Fibroblast of lung (primary cell): Measurements from ENCODE around the gene ZNF862. TPM values are rescaled to one million over a fixed set of nuclear protein-coding genes. Genes with fewer than 3 reads are reported as not detected.

Source experiments
- DNase-seq, 2 donors: peaks; one replicate each; pipeline versions ENCODE4 v3.0.0 to v3.0.0-alpha.2; 2010; ENCODE audit warnings: low read depth in 2 of 2
- H2AFZ ChIP-seq: 2 replicates; pipeline ENCODE4 v1.5.1; 2012; ENCODE audit warnings: low read length, control low read depth, inconsistent platforms
- H3K27ac ChIP-seq: 2 replicates; pipeline ENCODE4 v1.5.1; 2011; ENCODE audit warnings: low read length, control low read depth; ENCODE audit not compliant: insufficient read depth
- H3K27me3 ChIP-seq: 2 replicates; pipeline ENCODE4 v1.5.1; 2011; ENCODE audit warnings: mild to moderate bottlenecking, low read length; ENCODE audit not compliant: control insufficient read depth, insufficient read depth
- H3K36me3 ChIP-seq: 2 replicates; pipeline ENCODE4 v1.5.1; 2011; ENCODE audit warnings: low read length; ENCODE audit not compliant: control insufficient read depth, insufficient read depth
- H3K4me1 ChIP-seq: 2 replicates; pipeline ENCODE4 v1.5.1; 2011; ENCODE audit warnings: low read length; ENCODE audit not compliant: control insufficient read depth, insufficient read depth; ENCODE audit errors: extremely low read depth
- H3K4me2 ChIP-seq: 2 replicates; pipeline ENCODE4 v1.5.1; 2011; ENCODE audit warnings: low read length, control low read depth; ENCODE audit not compliant: insufficient read depth; ENCODE audit errors: extremely low read depth
- H3K4me3 ChIP-seq, 4 experiments: fragments of 200-600 bp in 1 of 4; sonication (generic) in 1 of 4; replicated peaks in 1 of 4; 2 replicates each; pipeline ENCODE4 v1.5.1; 2011 to 2016; ENCODE audit warnings: low read length in 4 of 4, low read depth in 3 of 4, mild to moderate bottlenecking in 3 of 4, control low read depth in 2 of 4, inconsistent platforms in 1 of 4, mixed read lengths in 1 of 4; ENCODE audit not compliant: insufficient read depth in 1 of 4; ENCODE audit errors: control extremely low read depth in 1 of 4
- H3K79me2 ChIP-seq: 2 replicates; pipeline ENCODE4 v1.5.1; 2012; ENCODE audit warnings: mild to moderate bottlenecking, low read length, inconsistent platforms; ENCODE audit not compliant: control insufficient read depth, insufficient read depth
- H3K9ac ChIP-seq: 2 replicates; pipeline ENCODE4 v1.5.1; 2011; ENCODE audit warnings: mild to moderate bottlenecking, low read length, control low read depth; ENCODE audit not compliant: insufficient read depth
- H3K9me3 ChIP-seq: 2 replicates; pipeline ENCODE4 v1.5.1; 2012; ENCODE audit warnings: low read depth, low read length; ENCODE audit not compliant: control insufficient read depth, insufficient read depth
- H4K20me1 ChIP-seq: 2 replicates; pipeline ENCODE4 v1.5.1; 2011; ENCODE audit warnings: low read length; ENCODE audit not compliant: control insufficient read depth, insufficient read depth; ENCODE audit errors: extremely low read depth
- CTCF ChIP-seq, 2 donors: IDR thresholded peaks in 1 of 2; conservative IDR thresholded peaks in 1 of 2; 1 replicate in 1 of 2; 2 replicates in 1 of 2; pipeline ENCODE4 v1.5.1; 2011 to 2012; ENCODE audit warnings: low read length in 2 of 2, control low read depth in 1 of 2, inconsistent platforms in 1 of 2, low read depth in 1 of 2, mild to moderate bottlenecking in 1 of 2
- EZH2 ChIP-seq: IDR thresholded peaks from 2 replicates; pipeline ENCODE4 v1.5.1; 2012; ENCODE audit warnings: low read length, control low read depth, mild to moderate bottlenecking; ENCODE audit errors: missing control alignments
- polyA plus RNA-seq, 2 donors: library from polyadenylated mRNA; depleted of rRNA in 1 of 2; stranded (reverse) in 1 of 2; unstranded in 1 of 2; fragments of >200 nt; gene quantifications; 2 replicates each; pipeline ENCODE4 v1.2.1, GENCODE V29; 2011 to 2012; ENCODE audit warnings: missing spikeins in 1 of 2
- total RNA-seq: library from RNA; depleted of rRNA; stranded (reverse); fragments of >200 nt; gene quantifications from 2 replicates; pipeline ENCODE4 v1.2.1, GENCODE V29; 2014

Gene ZNF862
- total and polyA plus RNA-seq, 2 donors (not counting 1 experiment from before 2014, with no cell fraction given): 4.7 to 10.9 TPM

GRCh38 chr7:149866139-149866778, 28.1 kb downstream of the ZNF862 start:
- Histone ChIP-seq H3K27me3 (no peaks in the 10 kb centered on the region), H3K4me1 (no peaks in the 10 kb centered on the region), H3K4me2 (no peak overlapping the region), H3K4me3 (no peak overlapping the region), H3K9me3 (no peaks in the 10 kb centered on the region), H3K79me2 (no peaks in the 10 kb centered on the region), H2AFZ (no peak overlapping the region), H3K36me3 (peaks cover 2% of the 10 kb centered on the region), H4K20me1 (no peaks in the 10 kb centered on the region), H3K9ac (no peak overlapping the region), H3K27ac (no peak overlapping the region)
- TF ChIP-seq CTCF (conservative IDR thresholded peaks at IDR 0.05 in 1 of 2, IDR thresholded peaks at IDR 0.05 in 1 of 2; ENCODE audit: low read depth in 1 of 2, low read length in 2 of 2) (no peak), EZH2 (no peak)
- DNase-seq: no peak

GRCh38 chr7:149866779-149867447, 28.7 kb downstream of the ZNF862 start:
- DNase-seq: peak; percentile 66 to 70
- Histone ChIP-seq H3K27me3 (no peaks in the 10 kb centered on the region), H3K79me2 (no peaks in the 10 kb centered on the region), H4K20me1 (no peaks in the 10 kb centered on the region), H3K4me1 (no peaks in the 10 kb centered on the region), H3K9ac (no peak overlapping the region), H3K27ac (no peak overlapping the region), H3K4me2 (no peak overlapping the region), H3K9me3 (no peaks in the 10 kb centered on the region), H3K36me3 (peaks cover 3% of the 10 kb centered on the region), H2AFZ (no peak overlapping the region), H3K4me3 (no peak overlapping the region)
- TF ChIP-seq CTCF (conservative IDR thresholded peaks at IDR 0.05 in 1 of 2, IDR thresholded peaks at IDR 0.05 in 1 of 2; ENCODE audit: low read depth in 1 of 2, low read length in 2 of 2) (no peak), EZH2 (no peak)

- no peak overlapping the region for H3K27ac ChIP-seq
- H3K9me3 ChIP-seq: no peaks in the 10 kb centered on the region
- H3K4me1 ChIP-seq: peaks cover 2% of the 10 kb centered on the region
- H3K9ac ChIP-seq: no peak overlapping the region
- no peak for TF ChIP-seq CTCF (conservative IDR thresholded peaks at IDR 0.05 in 1 of 2, IDR thresholded peaks at IDR 0.05 in 1 of 2; ENCODE audit: low read depth in 1 of 2, low read length in 2 of 2)
- no peak for TF ChIP-seq EZH2
- H2AFZ ChIP-seq: no peak overlapping the region
- H4K20me1 ChIP-seq: no peaks in the 10 kb centered on the region
- DNase-seq: no peak
- no peaks in the 10 kb centered on the region for H3K27me3 ChIP-seq
- H3K4me3 ChIP-seq: no peak overlapping the region
- H3K79me2 ChIP-seq: no peaks in the 10 kb centered on the region
- H3K4me2 ChIP-seq: no peak overlapping the region
- H3K36me3 ChIP-seq: peaks cover 3% of the 10 kb centered on the region
Observed at GRCh38 chr7:149867762-149868622, 29.8 kb downstream of the ZNF862 start.
